ENCODE data around the gene ABHD8. TPM values are rescaled to one million over a fixed set of nuclear protein-coding genes. Genes with fewer than 3 reads are reported as not detected.

The ABHD8 gene
- total and polyA plus RNA-seq, 2 of the 13 experiments (the other 11 are each of a cell fraction or from before 2014, with no cell fraction given), result 6.3 to 7.2 TPM

DNA sequence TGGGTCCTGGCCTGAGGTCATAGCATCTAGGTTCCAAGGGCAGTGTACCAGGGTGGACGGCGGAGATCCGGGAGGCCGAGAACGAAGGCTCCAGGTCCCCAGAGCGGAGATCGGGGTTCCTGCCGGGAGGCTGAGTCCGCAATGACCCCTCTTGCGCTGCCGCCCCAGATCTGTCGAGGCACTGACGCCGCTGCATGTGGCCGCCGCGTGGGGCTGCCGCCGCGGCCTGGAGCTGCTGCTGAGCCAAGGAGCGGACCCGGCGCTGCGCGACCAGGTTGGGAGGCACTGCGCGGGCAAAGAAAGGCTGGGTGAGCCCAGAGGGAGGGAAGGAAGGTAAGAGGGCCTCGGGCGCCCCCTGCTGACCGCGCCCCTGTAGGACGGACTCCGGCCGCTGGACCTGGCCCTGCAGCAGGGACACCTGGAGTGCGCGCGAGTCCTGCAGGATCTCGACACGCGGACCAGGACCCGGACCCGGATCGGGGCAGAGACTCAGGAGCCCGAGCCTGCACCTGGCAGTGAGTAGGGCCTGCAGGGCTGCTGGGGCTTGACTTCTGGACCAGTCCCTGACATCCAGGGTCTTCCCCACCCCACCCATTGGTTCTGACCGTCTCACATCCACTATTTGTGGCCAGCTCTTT lies 20.6 kb downstream of the ABHD8 start (continued):
- TF ChIP-seq FOXK1 (CRISPR knock-in tag; IDR thresholded peaks at IDR 0.05; ENCODE audit: borderline replicate concordance, low read depth) (no peak), ZNF644 (CRISPR knock-in tag; IDR thresholded peaks at IDR 0.05; ENCODE audit: low read depth) (no peak), LCORL (IDR thresholded peaks at IDR 0.05) (no peak), LCORL (CRISPR knock-in tag; IDR thresholded peaks at IDR 0.05) (peak; percentile 67), ZNF17 (CRISPR knock-in tag; IDR thresholded peaks at IDR 0.05) (no peak), ZNF670 (CRISPR knock-in tag; IDR thresholded peaks at IDR 0.05; ENCODE audit: borderline replicate concordance) (no peak), ZSCAN22 (CRISPR knock-in tag; IDR thresholded peaks at IDR 0.05) (0 out of 2 replicates have a peak, but pooled peaks have one; percentile 38), CBX2 (IDR thresholded peaks at IDR 0.05; ENCODE audit: low read depth, low read length) (no peak), CBX2 (CRISPR knock-in tag; IDR thresholded peaks at IDR 0.05; ENCODE audit: low read depth) (no peak), SSRP1 (CRISPR knock-in tag; IDR thresholded peaks at IDR 0.05) (0 out of 2 replicates have a peak, but pooled peaks have one; percentile 63), ZNF552 (CRISPR knock-in tag; IDR thresholded peaks at IDR 0.05; ENCODE audit: borderline replicate concordance) (0 out of 2 replicates have a peak, but pooled peaks have one; percentile 48), ATF7-NPFF (CRISPR knock-in tag; IDR thresholded peaks at IDR 0.05; ENCODE audit: low read depth) (peak; percentile 58; the same call in 1 of the 2 replicates), PITX1 (CRISPR knock-in tag; IDR thresholded peaks at IDR 0.05) (0 out of 2 replicates have a peak, but pooled peaks have one; percentile 31), MEF2D (CRISPR knock-in tag; IDR thresholded peaks at IDR 0.05) (no peak), IRF9 (CRISPR knock-in tag; IDR thresholded peaks at IDR 0.05; ENCODE audit: borderline replicate concordance) (peak; percentile 52; the same call in 1 of the 2 replicates), BORCS8-MEF2B (CRISPR knock-in tag; IDR thresholded peaks at IDR 0.05) (peak; percentile 48; the same call in 1 of the 2 replicates), ZNF614 (CRISPR knock-in tag; IDR thresholded peaks at IDR 0.05; ENCODE audit: borderline replicate concordance) (0 out of 2 replicates have a peak, but pooled peaks have one; percentile 27), ZNF788 (CRISPR knock-in tag; IDR thresholded peaks at IDR 0.05; ENCODE audit: borderline replicate concordance) (no peak), MTA3 (CRISPR knock-in tag; IDR thresholded peaks at IDR 0.05) (no peak), NKX3-1 (CRISPR knock-in tag; IDR thresholded peaks at IDR 0.05) (no peak), NR1H2 (CRISPR knock-in tag; IDR thresholded peaks at IDR 0.05; ENCODE audit: borderline replicate concordance, low read depth) (no peak), NCOA1 (CRISPR knock-in tag; IDR thresholded peaks at IDR 0.05) (peak; percentile 81; the same call in 1 of the 2 replicates), SALL1 (CRISPR knock-in tag; IDR thresholded peaks at IDR 0.05) (peak; percentile 77), SRY (CRISPR knock-in tag; IDR thresholded peaks at IDR 0.05) (0 out of 2 replicates have a peak, but pooled peaks have one; percentile 41), ETV5 (CRISPR knock-in tag; IDR thresholded peaks at IDR 0.05; ENCODE audit: borderline replicate concordance) (no peak), ZFAT (CRISPR knock-in tag; conservative IDR thresholded peaks at IDR 0.05) (no peak), MAZ (IDR thresholded peaks at IDR 0.05; ENCODE audit: borderline replicate concordance, low read depth, low read length) (peak; percentile 34; the same call in 1 of the 2 replicates), MAZ (CRISPR knock-in tag; IDR thresholded peaks at IDR 0.05; ENCODE audit: low read depth) (no peak)
- TF ChIP-seq, protein P1, sequence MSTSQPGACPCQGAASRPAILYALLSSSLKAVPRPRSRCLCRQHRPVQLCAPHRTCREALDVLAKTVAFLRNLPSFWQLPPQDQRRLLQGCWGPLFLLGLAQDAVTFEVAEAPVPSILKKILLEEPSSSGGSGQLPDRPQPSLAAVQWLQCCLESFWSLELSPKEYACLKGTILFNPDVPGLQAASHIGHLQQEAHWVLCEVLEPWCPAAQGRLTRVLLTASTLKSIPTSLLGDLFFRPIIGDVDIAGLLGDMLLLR (CRISPR knock-in tag; IDR thresholded peaks at IDR 0.05), result peak; percentile 55; the same call in 1 of the 2 replicates
- TF ChIP-seq, protein P2, sequence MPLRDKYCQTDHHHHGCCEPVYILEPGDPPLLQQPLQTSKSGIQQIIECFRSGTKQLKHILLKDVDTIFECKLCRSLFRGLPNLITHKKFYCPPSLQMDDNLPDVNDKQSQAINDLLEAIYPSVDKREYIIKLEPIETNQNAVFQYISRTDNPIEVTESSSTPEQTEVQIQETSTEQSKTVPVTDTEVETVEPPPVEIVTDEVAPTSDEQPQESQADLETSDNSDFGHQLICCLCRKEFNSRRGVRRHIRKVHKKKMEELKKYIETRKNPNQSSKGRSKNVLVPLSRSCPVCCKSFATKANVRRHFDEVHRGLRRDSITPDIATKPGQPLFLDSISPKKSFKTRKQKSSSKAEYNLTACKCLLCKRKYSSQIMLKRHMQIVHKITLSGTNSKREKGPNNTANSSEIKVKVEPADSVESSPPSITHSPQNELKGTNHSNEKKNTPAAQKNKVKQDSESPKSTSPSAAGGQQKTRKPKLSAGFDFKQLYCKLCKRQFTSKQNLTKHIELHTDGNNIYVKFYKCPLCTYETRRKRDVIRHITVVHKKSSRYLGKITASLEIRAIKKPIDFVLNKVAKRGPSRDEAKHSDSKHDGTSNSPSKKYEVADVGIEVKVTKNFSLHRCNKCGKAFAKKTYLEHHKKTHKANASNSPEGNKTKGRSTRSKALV (CRISPR knock-in tag; IDR thresholded peaks at IDR 0.05), result peak; percentile 63; the same call in 1 of the 2 replicates
